Peyer's patch (tissue), 4 donors: Measurements from ENCODE around the gene NDUFB4. TPM values are rescaled to one million over a fixed set of nuclear protein-coding genes. Genes with fewer than 3 reads are reported as not detected.

Experiments used
- DNase-seq, 3 donors: peaks; one replicate each; pipeline ENCODE4 v3.0.0-alpha.2; 2017 to 2019
- H3K27ac ChIP-seq, 4 donors: fragments of 200-600 bp; sonication (generic); one replicate each; pipeline ENCODE4 v1.5.1; 2016 to 2019
- H3K27me3 ChIP-seq, 2 donors: fragments of 200-600 bp; sonication (generic); one replicate each; pipeline ENCODE4 v1.5.1; 2019
- H3K36me3 ChIP-seq, 3 donors: fragments of 200-600 bp; sonication (generic); one replicate each; pipeline ENCODE4 v1.5.1; 2016 to 2019
- H3K4me1 ChIP-seq, 4 donors: fragments of 200-600 bp; sonication (generic); one replicate each; pipeline ENCODE4 v1.5.1; 2016 to 2019
- H3K4me3 ChIP-seq, 4 donors: fragments of 200-600 bp; sonication (generic); 1 replicate in 3 of 4; 2 replicates in 1 of 4; pipeline ENCODE4 v1.5.1; 2016 to 2019; ENCODE audit warnings: mild to moderate bottlenecking in 1 of 4
- H3K9me3 ChIP-seq, 4 donors: fragments of 200-600 bp; sonication (generic); one replicate each; pipeline ENCODE4 v1.5.1; 2016 to 2019; ENCODE audit warnings: mild to moderate bottlenecking in 1 of 4
- POLR2A ChIP-seq, 2 donors: fragments of 450-650 bp; IDR thresholded peaks; one replicate each; pipeline ENCODE4 v1.5.1; 2017; ENCODE audit warnings: antibody characterized with exemption in 2 of 2, mild to moderate bottlenecking in 2 of 2, moderate library complexity in 2 of 2
- total RNA-seq, 4 donors: library from RNA; depleted of rRNA; stranded (reverse); fragments of >200 nt; gene quantifications; one replicate each; pipeline ENCODE4 v1.1.0, GENCODE V29; 2016
- TF ChIP-seq, protein P1 (sequence below), 6 experiments: fragments of 450-650 bp in 4 of 6; fragments of 200-600 bp in 2 of 6; sonication (generic) in 1 of 6; IDR thresholded peaks; one replicate each; pipeline ENCODE4 v1.5.1; 2017 to 2019; ENCODE audit warnings: antibody characterized with exemption in 6 of 6, mild to moderate bottlenecking in 3 of 6, moderate library complexity in 1 of 6

Gene NDUFB4
- total RNA-seq, 4 donors from 2014 or later = 43.7 to 156 (median 79.6) TPM

DNA sequence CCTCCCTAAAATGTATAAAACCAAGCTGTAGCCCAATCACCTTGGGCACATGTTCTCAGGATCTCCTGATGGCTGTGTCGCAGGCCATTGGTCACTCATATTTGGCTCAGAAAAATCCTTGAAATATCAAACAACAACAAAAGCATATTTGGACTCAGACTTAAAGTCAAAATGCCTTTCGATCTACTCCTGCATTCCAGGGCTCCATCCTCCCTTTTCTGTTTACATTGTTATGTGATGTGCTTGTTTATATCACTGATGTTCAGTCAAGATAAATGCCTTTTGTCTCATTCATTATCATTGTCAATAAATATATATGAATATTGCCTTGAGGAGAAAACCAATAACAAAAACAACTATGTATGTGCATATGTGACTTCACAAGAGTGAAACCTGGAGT is 54.2 kb downstream of the NDUFB4 start:
- H3K27me3 ChIP-seq = no peaks in the 10 kb centered on the region
- no peak for DNase-seq
- no peak for TF ChIP-seq POLR2A (IDR thresholded peaks at IDR 0.05)
- TF ChIP-seq, protein P1, sequence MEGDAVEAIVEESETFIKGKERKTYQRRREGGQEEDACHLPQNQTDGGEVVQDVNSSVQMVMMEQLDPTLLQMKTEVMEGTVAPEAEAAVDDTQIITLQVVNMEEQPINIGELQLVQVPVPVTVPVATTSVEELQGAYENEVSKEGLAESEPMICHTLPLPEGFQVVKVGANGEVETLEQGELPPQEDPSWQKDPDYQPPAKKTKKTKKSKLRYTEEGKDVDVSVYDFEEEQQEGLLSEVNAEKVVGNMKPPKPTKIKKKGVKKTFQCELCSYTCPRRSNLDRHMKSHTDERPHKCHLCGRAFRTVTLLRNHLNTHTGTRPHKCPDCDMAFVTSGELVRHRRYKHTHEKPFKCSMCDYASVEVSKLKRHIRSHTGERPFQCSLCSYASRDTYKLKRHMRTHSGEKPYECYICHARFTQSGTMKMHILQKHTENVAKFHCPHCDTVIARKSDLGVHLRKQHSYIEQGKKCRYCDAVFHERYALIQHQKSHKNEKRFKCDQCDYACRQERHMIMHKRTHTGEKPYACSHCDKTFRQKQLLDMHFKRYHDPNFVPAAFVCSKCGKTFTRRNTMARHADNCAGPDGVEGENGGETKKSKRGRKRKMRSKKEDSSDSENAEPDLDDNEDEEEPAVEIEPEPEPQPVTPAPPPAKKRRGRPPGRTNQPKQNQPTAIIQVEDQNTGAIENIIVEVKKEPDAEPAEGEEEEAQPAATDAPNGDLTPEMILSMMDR (IDR thresholded peaks at IDR 0.05) = no peak
- H3K9me3 ChIP-seq = no peaks in the 10 kb centered on the region
- no peak overlapping the region for H3K27ac ChIP-seq
- H3K36me3 ChIP-seq = peaks cover 0 to 10% (median 0%) of the 10 kb centered on the region in 3 donors
- H3K4me1 ChIP-seq = no peaks in the 10 kb centered on the region
- H3K4me3 ChIP-seq = no peak overlapping the region

Other genes with a start within 250 kb of the NDUFB4 start
- gene LRRC58, start 247.0 kb upstream of the NDUFB4 start, total RNA-seq = 10 to 100 TPM; 18.6 to 24.8 (median 21.9) TPM
- gene FSTL1, start 145.3 kb upstream of the NDUFB4 start, total RNA-seq = 10 to 100 TPM; 22.2 to 84.2 (median 59.8) TPM
- 100 to 1,000 TPM in 2 of 4 donors, 10 to 100 TPM in 2; 14.9 to 140 (median 99.8) TPM for gene HGD, start 85.9 kb downstream of the NDUFB4 start, total RNA-seq
- 10 to 100 TPM; 11.4 to 35.5 (median 14.9) TPM for gene RABL3, start 146.2 kb downstream of the NDUFB4 start, total RNA-seq
- 10 to 100 TPM in 2 of 4 donors, 1 to 10 TPM in 2; 5.4 to 32.2 (median 11.5) TPM for gene GTF2E1, start 146.4 kb downstream of the NDUFB4 start, total RNA-seq